Subcutaneous abdominal adipose tissue (tissue), 5 donors: Measurements from ENCODE around the gene PRKCA.
A peak's percentile ranks its signal among the peaks of the same experiment; 100 is the strongest.

Source experiments
- H3K27ac ChIP-seq: one replicate; pipeline ENCODE4 v1.7.0; 2013; ENCODE audit warnings: low read depth, mild to moderate bottlenecking, inconsistent platforms, low read length, moderate library complexity
- H3K27me3 ChIP-seq, 5 donors: one replicate each; pipeline ENCODE4 v1.7.0; 2013; ENCODE audit warnings: low read length in 5 of 5, inconsistent platforms in 1 of 5; ENCODE audit not compliant: control insufficient read depth in 5 of 5, insufficient read depth in 4 of 5
- H3K36me3 ChIP-seq, 5 donors: one replicate each; pipeline ENCODE4 v1.7.0; 2013; ENCODE audit warnings: low read length in 5 of 5; ENCODE audit not compliant: control insufficient read depth in 5 of 5, insufficient read depth in 5 of 5
- H3K4me1 ChIP-seq, 5 donors: one replicate each; pipeline ENCODE4 v1.7.0; 2013; ENCODE audit warnings: low read length in 5 of 5, mild to moderate bottlenecking in 3 of 5, moderate library complexity in 1 of 5; ENCODE audit not compliant: control insufficient read depth in 5 of 5, insufficient read depth in 5 of 5
- H3K4me3 ChIP-seq, 5 donors: one replicate each; pipeline ENCODE4 v1.7.0; 2013; ENCODE audit warnings: low read length in 5 of 5, low read depth in 1 of 5
- H3K9ac ChIP-seq, 5 donors: one replicate each; pipeline ENCODE4 v1.7.0; 2013; ENCODE audit warnings: low read length in 5 of 5, mild to moderate bottlenecking in 4 of 5, moderate library complexity in 3 of 5
- H3K9me3 ChIP-seq, 5 donors: one replicate each; pipeline ENCODE4 v1.7.0; 2013; ENCODE audit warnings: low read length in 5 of 5; ENCODE audit not compliant: control insufficient read depth in 5 of 5
- donor health status: healthy.
- donor health status: healthy.
- donor health status: healthy.
- donor health status: healthy.
- donor health status: healthy.

The PRKCA gene

GRCh38 chr17:66431910-66432309 lies 129.5 kb downstream of the PRKCA start:
- no peaks in the 10 kb centered on the region for H3K9me3 ChIP-seq
- H3K36me3 ChIP-seq: no peaks in the 10 kb centered on the region
- H3K27me3 ChIP-seq: no peaks in the 10 kb centered on the region
- no peak overlapping the region for H3K27ac ChIP-seq
- no peak overlapping the region for H3K9ac ChIP-seq
- H3K4me3 ChIP-seq: no peak overlapping the region
- peaks cover 0 to 24% (median 6%) of the 10 kb centered on the region in 5 donors for H3K4me1 ChIP-seq

GRCh38 chr17:66432411-66432957 lies 130.1 kb downstream of the PRKCA start:
- H3K9ac ChIP-seq: no peak overlapping the region
- no peak overlapping the region for H3K27ac ChIP-seq
- H3K27me3 ChIP-seq: no peaks in the 10 kb centered on the region
- H3K4me3 ChIP-seq: no peak overlapping the region
- H3K9me3 ChIP-seq: no peaks in the 10 kb centered on the region
- no peaks in the 10 kb centered on the region for H3K36me3 ChIP-seq
- peaks cover 0 to 24% (median 6%) of the 10 kb centered on the region in 5 donors for H3K4me1 ChIP-seq

GRCh38 chr17:66432996-66433551 lies 130.7 kb downstream of the PRKCA start:
- Histone ChIP-seq H3K27me3 (no peaks in the 10 kb centered on the region), H3K27ac (no peak overlapping the region), H3K9me3 (no peaks in the 10 kb centered on the region), H3K9ac (no peak overlapping the region), H3K4me1 (peaks cover 0 to 27% (median 6%) of the 10 kb centered on the region in 5 donors), H3K4me3 (no peak overlapping the region), H3K36me3 (no peaks in the 10 kb centered on the region)

GRCh38 chr17:66435182-66435581 lies 132.8 kb downstream of the PRKCA start:
- H3K4me1 ChIP-seq: peaks cover 0 to 22% (median 6%) of the 10 kb centered on the region in 5 donors
- H3K9me3 ChIP-seq: no peaks in the 10 kb centered on the region
- H3K27ac ChIP-seq: no peak overlapping the region
- no peak overlapping the region for H3K9ac ChIP-seq
- H3K4me3 ChIP-seq: no peak overlapping the region
- H3K36me3 ChIP-seq: no peaks in the 10 kb centered on the region
- H3K27me3 ChIP-seq: no peaks in the 10 kb centered on the region

- H3K9me3 ChIP-seq: no peaks in the 10 kb centered on the region
- no peak overlapping the region for H3K4me3 ChIP-seq
- H3K9ac ChIP-seq: no peak overlapping the region
- H3K27ac ChIP-seq: no peak overlapping the region
- H3K4me1 ChIP-seq: peaks cover 0 to 11% (median 4%) of the 10 kb centered on the region in 5 donors
- H3K27me3 ChIP-seq: no peaks in the 10 kb centered on the region
- H3K36me3 ChIP-seq: no peaks in the 10 kb centered on the region
Observed at GRCh38 chr17:66436631-66437030, 134.2 kb downstream of the PRKCA start.

GRCh38 chr17:66437476-66438026 lies 135.1 kb downstream of the PRKCA start:
- Histone ChIP-seq H3K4me1 (peaks cover 0 to 3% (median 0%) of the 10 kb centered on the region in 5 donors), H3K27me3 (no peaks in the 10 kb centered on the region), H3K9ac (no peak overlapping the region), H3K27ac (no peak overlapping the region), H3K36me3 (no peaks in the 10 kb centered on the region), H3K4me3 (no peak overlapping the region), H3K9me3 (no peaks in the 10 kb centered on the region)

- Histone ChIP-seq H3K4me3 (no peak overlapping the region), H3K9me3 (no peaks in the 10 kb centered on the region), H3K4me1 (peaks cover 0 to 2% (median 0%) of the 10 kb centered on the region in 5 donors), H3K27ac (no peak overlapping the region), H3K9ac (no peak overlapping the region), H3K36me3 (no peaks in the 10 kb centered on the region), H3K27me3 (no peaks in the 10 kb centered on the region)
Observed at GRCh38 chr17:66438101-66438500, 135.7 kb downstream of the PRKCA start.

GRCh38 chr17:66441101-66441661 lies 138.8 kb downstream of the PRKCA start:
- Histone ChIP-seq H3K27ac (no peak overlapping the region), H3K27me3 (no peaks in the 10 kb centered on the region), H3K36me3 (no peaks in the 10 kb centered on the region), H3K9ac (no peak overlapping the region), H3K4me3 (peak overlapping the region in 4 of 5 donors; percentile 19 to 51 (median 32)), H3K4me1 (peaks cover 0 to 2% (median 0%) of the 10 kb centered on the region in 5 donors), H3K9me3 (no peaks in the 10 kb centered on the region)

- Histone ChIP-seq H3K4me1 (no peaks in the 10 kb centered on the region), H3K36me3 (no peaks in the 10 kb centered on the region), H3K4me3 (no peak overlapping the region), H3K27me3 (no peaks in the 10 kb centered on the region), H3K27ac (no peak overlapping the region), H3K9ac (no peak overlapping the region), H3K9me3 (no peaks in the 10 kb centered on the region)
Observed at GRCh38 chr17:66443166-66443565, 140.8 kb downstream of the PRKCA start.

GRCh38 chr17:66443606-66444005 lies 141.2 kb downstream of the PRKCA start:
- Histone ChIP-seq H3K9ac (no peak overlapping the region), H3K4me3 (no peak overlapping the region), H3K27me3 (no peaks in the 10 kb centered on the region), H3K27ac (no peak overlapping the region), H3K4me1 (no peaks in the 10 kb centered on the region), H3K9me3 (no peaks in the 10 kb centered on the region), H3K36me3 (no peaks in the 10 kb centered on the region)
